ENCODE results near the gene LRRC32.

DNA sequence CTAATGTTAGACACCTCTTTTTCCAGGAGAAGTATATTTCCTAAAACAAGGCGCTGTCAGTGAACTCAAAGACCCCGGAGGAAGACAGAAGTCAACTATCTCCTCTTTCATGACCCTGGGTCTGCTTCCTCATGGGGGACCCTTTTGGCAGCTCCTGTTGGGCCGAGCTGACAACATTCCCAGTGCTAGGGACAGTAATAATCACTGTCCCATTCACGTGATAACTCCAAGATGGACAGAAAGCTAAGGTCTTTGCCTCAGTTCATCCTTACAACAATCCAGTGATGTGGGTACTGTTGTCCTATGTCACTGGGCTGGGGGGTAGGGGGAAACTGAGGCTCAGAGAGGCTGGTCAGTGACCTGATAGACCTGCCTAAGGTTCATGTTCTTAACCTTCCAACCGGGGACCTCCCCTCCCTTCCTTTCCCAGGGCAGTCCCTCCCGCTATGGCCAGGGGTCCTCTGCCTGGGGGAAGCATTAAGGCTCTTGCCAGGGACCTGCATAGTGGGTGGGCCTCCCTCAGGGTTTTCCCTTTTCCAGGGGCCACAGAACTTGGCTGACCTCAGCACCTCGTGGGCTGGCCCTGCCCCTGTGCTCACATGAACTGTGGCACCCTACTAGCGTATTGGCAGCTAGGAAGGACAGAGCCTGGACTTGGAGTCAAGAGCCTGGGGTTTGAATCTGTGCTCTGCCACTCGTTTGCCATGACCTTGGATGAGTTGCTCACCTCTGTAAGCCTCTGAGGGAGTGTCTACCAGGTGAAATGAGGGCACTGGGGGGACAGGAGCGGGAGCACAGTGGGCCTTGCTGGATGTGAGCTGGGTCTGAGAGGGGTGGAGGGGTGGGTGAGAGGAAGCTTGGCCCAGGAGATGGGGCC is 53.6 kb downstream of the LRRC32 start:
- TF ChIP-seq EP300 (IDR thresholded peaks at IDR 0.05; ENCODE audit: low read length) (no peak), JUN (IDR thresholded peaks at IDR 0.05; ENCODE audit: borderline replicate concordance, low read depth, low read length) (no peak), JUN (CRISPR knock-in tag; IDR thresholded peaks at IDR 0.05; ENCODE audit: borderline replicate concordance) (no peak)
- TF ChIP-seq, protein P1, sequence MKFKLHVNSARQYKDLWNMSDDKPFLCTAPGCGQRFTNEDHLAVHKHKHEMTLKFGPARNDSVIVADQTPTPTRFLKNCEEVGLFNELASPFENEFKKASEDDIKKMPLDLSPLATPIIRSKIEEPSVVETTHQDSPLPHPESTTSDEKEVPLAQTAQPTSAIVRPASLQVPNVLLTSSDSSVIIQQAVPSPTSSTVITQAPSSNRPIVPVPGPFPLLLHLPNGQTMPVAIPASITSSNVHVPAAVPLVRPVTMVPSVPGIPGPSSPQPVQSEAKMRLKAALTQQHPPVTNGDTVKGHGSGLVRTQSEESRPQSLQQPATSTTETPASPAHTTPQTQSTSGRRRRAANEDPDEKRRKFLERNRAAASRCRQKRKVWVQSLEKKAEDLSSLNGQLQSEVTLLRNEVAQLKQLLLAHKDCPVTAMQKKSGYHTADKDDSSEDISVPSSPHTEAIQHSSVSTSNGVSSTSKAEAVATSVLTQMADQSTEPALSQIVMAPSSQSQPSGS (CRISPR knock-in tag; IDR thresholded peaks at IDR 0.05): no peak
- TF ChIP-seq, protein P2, sequence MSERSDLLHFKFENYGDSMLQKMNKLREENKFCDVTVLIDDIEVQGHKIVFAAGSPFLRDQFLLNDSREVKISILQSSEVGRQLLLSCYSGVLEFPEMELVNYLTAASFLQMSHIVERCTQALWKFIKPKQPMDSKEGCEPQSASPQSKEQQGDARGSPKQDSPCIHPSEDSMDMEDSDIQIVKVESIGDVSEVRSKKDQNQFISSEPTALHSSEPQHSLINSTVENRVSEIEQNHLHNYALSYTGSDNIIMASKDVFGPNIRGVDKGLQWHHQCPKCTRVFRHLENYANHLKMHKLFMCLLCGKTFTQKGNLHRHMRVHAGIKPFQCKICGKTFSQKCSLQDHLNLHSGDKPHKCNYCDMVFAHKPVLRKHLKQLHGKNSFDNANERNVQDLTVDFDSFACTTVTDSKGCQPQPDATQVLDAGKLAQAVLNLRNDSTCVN (CRISPR knock-in tag; IDR thresholded peaks at IDR 0.05): no peak
